HUES48 (cell line): ENCODE data around the gene LRTM1.

Experiments used
- H3K27ac ChIP-seq: one replicate; pipeline ENCODE4 v1.7.0; 2013; ENCODE audit warnings: low read depth, low read length, inconsistent platforms
- H3K27me3 ChIP-seq: 2 replicates; pipeline ENCODE4 v1.6.1; 2013; ENCODE audit warnings: mild to moderate bottlenecking, low read length; ENCODE audit not compliant: control insufficient read depth, insufficient read depth
- H3K36me3 ChIP-seq: 2 replicates; pipeline ENCODE4 v1.6.1; 2013; ENCODE audit warnings: low read length; ENCODE audit not compliant: control insufficient read depth, insufficient read depth
- H3K4me1 ChIP-seq: 2 replicates; pipeline ENCODE4 v1.6.1; 2013; ENCODE audit warnings: mild to moderate bottlenecking, low read length; ENCODE audit not compliant: control insufficient read depth, insufficient read depth
- H3K4me3 ChIP-seq: 2 replicates; pipeline ENCODE4 v1.5.1; 2013; ENCODE audit warnings: mild to moderate bottlenecking, low read depth, low read length
- H3K9ac ChIP-seq: 2 replicates; pipeline ENCODE4 v1.6.1; 2013; ENCODE audit warnings: mild to moderate bottlenecking, low read depth, low read length, moderate library complexity
- H3K9me3 ChIP-seq: 2 replicates; pipeline ENCODE4 v1.6.1; 2013; ENCODE audit warnings: low read length; ENCODE audit not compliant: control insufficient read depth, insufficient read depth

The LRTM1 gene

DNA sequence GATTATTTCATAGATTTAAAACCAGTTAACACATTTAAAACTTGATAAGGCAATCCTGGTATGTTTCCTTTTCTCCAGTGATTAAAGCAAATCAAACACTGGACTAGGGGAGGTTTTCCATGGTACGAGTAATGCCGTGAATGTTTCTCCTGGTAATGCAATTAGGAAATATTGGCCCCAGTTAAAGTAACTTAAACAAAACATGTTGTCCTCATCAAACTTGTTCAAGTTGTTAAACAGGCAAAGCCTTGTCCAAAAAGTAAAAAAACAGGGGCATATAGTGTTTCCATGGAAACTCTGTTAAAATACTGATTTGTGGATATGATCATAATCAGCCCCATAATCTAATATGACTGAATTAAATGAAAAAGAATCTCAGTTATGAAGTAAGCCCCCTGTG, 13.1 kb upstream of the LRTM1 start:
- no peak overlapping the region for H3K27ac ChIP-seq
- H3K4me3 ChIP-seq, result no peak overlapping the region
- no peaks in the 10 kb centered on the region for H3K36me3 ChIP-seq
- no peaks in the 10 kb centered on the region for H3K9me3 ChIP-seq
- no peaks in the 10 kb centered on the region for H3K27me3 ChIP-seq
- H3K9ac ChIP-seq, result no peak overlapping the region
- peaks cover 12% of the 10 kb centered on the region for H3K4me1 ChIP-seq

DNA sequence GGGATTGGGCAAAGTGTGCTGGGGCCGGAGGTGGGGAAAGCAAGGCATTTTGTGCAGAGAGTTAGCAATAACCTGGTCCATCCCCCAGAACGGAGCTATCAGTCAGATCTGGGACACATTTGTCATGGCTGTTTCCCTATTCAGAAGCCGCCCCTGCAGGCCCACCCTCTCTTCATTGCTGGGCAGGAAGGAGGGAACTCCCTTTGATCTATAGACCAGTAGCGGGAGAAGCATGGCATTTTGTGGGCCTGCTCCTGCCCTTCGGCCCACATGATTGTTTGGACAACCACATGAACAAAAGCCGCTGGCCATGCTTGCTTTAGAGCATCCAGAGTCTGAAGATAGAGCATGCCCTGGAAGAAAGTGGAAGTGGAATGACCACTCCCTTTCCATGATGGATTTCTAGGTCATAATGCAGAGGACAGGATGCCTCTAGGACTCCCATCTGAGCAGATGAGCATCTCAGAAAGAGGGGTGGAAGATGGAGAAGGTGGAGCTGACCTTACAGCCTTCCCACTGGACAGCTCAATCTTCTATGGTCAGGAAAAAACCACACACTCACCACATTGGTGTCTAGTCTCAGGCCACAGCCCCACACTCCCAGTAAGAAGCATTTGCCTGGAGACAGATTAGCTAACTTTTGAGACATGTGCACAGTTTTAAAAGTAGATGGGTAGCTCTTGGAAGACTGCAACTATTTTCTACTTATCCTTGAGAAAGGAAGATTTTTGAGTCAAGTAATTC, 11.9 kb upstream of the LRTM1 start:
- Histone ChIP-seq H3K9ac (no peak overlapping the region), H3K27me3 (no peaks in the 10 kb centered on the region), H3K4me3 (no peak overlapping the region), H3K4me1 (peaks cover 12% of the 10 kb centered on the region), H3K9me3 (no peaks in the 10 kb centered on the region), H3K36me3 (no peaks in the 10 kb centered on the region), H3K27ac (no peak overlapping the region)

DNA sequence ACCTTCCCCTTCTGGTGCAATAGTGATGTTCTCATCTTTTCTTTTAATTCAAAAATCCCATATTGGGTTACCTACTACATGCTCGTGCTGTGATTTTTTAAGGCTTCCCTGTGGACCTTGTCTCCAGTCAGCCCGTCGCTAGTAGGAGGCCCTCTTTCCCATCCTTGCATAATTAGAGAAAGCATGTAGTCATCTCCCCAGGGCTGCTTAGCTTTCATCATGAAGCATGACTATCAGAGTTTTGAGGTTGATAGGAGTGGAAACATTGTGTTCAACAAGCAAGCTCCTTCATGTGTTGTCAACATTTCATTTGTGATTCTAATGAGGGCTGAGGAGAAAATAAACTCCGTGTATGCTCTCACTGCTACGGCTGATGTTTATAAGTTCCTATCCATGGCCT, 8.7 kb upstream of the LRTM1 start:
- Histone ChIP-seq H3K9me3 (no peaks in the 10 kb centered on the region), H3K27ac (no peak overlapping the region), H3K36me3 (no peaks in the 10 kb centered on the region), H3K4me1 (peaks cover 12% of the 10 kb centered on the region), H3K4me3 (no peak overlapping the region), H3K27me3 (no peaks in the 10 kb centered on the region), H3K9ac (no peak overlapping the region)

DNA sequence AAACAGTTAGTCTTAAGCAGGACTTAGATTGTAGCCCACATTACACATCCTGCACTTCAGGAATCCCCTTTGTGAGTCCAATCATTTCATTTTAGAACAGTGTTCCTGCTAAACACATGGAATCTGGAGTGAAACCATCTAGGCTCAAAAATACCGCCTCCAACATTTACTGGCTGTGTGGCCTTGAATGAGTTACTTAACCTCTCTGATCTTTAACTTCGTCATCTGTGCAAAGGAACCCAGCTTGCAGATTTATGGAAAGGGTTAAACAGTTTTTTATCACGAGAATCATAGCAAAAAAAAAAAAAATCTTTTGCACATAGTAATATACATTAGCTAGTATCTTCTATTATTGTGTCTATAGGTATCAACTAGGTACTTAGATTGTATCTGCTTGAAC, 8.0 kb upstream of the LRTM1 start:
- Histone ChIP-seq H3K27me3 (no peaks in the 10 kb centered on the region), H3K4me3 (no peak overlapping the region), H3K36me3 (no peaks in the 10 kb centered on the region), H3K9ac (no peak overlapping the region), H3K9me3 (no peaks in the 10 kb centered on the region), H3K27ac (no peak overlapping the region), H3K4me1 (peaks cover 12% of the 10 kb centered on the region)

DNA sequence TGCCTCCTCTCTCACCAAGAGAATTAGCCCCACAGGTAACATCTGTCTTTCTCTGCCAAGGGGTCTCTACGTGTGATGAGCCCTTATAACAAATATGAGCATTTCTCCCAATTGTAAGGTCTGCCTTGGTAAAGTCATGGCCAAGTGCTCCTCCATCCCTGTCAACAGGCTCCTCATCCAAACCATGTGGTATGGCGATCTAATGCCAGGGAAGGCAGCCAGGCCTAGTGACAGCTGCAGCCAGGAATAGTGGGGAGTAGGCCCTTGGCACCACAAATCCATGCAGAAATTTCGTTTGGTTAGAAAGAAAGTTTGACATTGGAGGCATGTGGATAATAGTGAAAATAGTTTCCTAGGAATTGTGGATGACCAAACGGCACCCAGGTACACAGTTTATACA, 4.7 kb upstream of the LRTM1 start:
- no peaks in the 10 kb centered on the region for H3K36me3 ChIP-seq
- H3K9me3 ChIP-seq, result no peaks in the 10 kb centered on the region
- H3K4me3 ChIP-seq, result no peak overlapping the region
- no peak overlapping the region for H3K9ac ChIP-seq
- H3K27me3 ChIP-seq, result no peaks in the 10 kb centered on the region
- H3K27ac ChIP-seq, result no peak overlapping the region
- peaks cover 12% of the 10 kb centered on the region for H3K4me1 ChIP-seq

DNA sequence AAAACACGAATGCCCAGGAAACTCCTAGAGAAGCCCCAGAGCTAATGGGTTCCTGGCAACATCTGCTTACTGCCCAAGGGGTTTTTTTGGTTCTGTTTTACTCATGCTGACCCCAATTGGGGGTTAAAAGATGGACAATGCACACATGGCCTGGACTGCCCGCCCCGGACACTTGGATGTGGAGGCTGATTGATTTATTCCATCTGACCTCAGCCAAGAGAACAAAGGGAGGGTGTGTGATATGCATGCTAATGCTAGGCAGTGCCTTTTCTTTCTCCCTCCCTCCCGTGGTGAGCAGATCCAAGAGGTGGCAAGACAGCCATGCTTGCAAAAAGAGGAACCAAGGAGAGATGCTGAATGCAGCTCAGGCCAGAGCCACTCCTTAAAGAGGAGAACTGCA, 3.3 kb upstream of the LRTM1 start:
- Histone ChIP-seq H3K27ac (no peak overlapping the region), H3K4me3 (no peak overlapping the region), H3K36me3 (no peaks in the 10 kb centered on the region), H3K9me3 (no peaks in the 10 kb centered on the region), H3K27me3 (no peaks in the 10 kb centered on the region), H3K4me1 (peaks cover 3% of the 10 kb centered on the region), H3K9ac (no peak overlapping the region)

DNA sequence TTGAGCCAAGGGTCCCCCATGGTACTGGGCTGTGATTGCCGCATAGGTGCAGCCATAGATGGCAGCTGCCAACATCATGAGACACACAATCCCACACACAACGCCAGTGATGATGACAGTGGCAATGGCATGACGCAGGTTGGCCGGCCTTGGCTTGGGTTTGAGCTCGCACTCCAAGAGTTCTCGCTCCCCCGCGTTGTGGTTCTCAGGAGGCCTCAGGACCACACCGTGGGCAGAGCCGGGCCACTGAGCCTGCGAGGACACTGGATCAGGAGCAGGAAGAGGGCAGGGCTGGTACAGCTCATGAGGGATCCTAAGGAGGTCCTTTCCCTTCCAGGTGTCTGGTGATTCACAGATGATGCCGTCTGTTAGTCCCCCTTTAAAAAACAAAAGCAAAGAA, 9.3 kb downstream of the LRTM1 start:
- Histone ChIP-seq H3K27ac (no peak overlapping the region), H3K4me1 (no peaks in the 10 kb centered on the region), H3K9ac (no peak overlapping the region), H3K9me3 (no peaks in the 10 kb centered on the region), H3K36me3 (no peaks in the 10 kb centered on the region), H3K27me3 (no peaks in the 10 kb centered on the region), H3K4me3 (no peak overlapping the region)

DNA sequence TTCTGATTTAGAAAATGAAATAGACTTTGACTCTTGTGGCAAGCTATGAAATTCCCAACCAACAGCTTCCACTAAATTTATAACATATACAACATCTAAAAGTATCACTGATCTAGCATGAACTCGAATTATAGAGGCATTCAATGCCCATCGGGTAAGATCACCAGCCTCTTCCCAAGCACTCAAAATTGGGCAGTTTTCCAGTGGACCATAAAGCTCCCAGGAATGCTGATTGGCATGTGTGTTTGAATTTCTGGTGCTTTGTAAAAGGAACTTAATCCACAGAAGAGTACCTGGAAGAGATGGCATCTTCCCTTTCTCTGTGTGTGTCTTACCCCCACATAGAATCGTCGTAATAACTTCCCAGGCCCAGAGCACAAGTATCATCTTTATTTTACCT, 10.0 kb downstream of the LRTM1 start:
- H3K4me3 ChIP-seq, result no peak overlapping the region
- no peaks in the 10 kb centered on the region for H3K9me3 ChIP-seq
- no peaks in the 10 kb centered on the region for H3K27me3 ChIP-seq
- H3K27ac ChIP-seq, result no peak overlapping the region
- no peaks in the 10 kb centered on the region for H3K36me3 ChIP-seq
- H3K9ac ChIP-seq, result no peak overlapping the region
- no peaks in the 10 kb centered on the region for H3K4me1 ChIP-seq

DNA sequence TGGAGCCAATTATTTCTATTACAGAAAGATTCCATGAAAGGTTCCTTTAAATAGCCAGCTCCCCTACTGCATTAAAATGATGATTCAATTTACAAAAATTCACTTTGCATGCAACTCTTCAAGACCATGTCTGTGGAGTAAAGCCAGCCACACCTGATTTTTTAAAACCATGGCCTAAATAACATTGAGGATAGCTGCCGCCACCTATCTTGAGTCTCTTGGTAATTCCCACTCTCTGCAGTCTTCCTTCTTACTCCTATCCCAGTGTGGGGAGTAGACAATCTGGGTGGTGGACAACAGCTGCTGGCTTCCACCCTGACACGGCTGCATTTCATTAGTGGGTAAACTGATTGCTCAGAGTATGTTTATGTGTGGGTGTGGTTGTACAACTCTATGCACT, 10.7 kb downstream of the LRTM1 start:
- no peak overlapping the region for H3K4me3 ChIP-seq
- H3K9me3 ChIP-seq, result 0 out of 2 replicates have a peak, but pooled peaks cover under 1% of the 10 kb centered on the region
- H3K27ac ChIP-seq, result no peak overlapping the region
- H3K36me3 ChIP-seq, result no peaks in the 10 kb centered on the region
- no peaks in the 10 kb centered on the region for H3K4me1 ChIP-seq
- H3K27me3 ChIP-seq, result no peaks in the 10 kb centered on the region
- H3K9ac ChIP-seq, result no peak overlapping the region

DNA sequence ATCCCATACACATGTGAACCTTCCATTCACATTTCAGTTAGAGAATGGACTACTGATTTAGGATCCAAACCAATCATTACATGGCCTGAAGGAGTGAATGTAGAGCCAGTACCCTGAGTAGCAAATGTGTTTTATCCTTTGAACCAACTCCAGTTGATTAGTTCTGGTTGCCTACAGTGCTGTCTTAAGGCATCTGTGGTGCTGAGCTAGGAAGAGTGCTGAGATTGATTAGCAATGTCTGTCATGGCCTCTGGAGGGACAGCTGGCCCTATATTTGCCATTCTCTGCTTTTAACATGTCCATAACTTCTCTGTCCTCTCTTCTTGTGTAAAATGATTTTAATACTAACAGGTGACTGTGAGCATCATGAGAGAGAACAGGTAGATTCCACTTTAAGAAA, 11.1 kb downstream of the LRTM1 start:
- Histone ChIP-seq H3K27ac (no peak overlapping the region), H3K27me3 (no peaks in the 10 kb centered on the region)

DNA sequence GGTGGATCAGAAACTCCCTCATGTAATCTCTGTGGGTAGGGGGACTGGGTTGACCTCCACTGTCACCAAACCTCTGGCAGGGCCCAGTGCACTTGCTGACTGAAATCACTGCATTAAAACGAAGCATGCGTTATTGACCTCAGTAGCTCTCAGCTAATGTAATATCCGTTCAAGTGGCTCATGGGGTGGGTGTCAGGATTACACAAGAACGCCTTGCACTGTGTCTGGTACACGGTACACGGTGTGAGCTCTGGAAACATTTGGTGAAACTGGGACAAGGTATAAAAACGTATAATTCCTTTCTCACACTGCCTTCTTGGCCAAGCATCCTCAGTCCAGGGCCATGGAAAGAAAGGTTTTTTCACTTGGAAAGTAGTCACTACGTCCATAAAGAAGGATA, 11.9 kb downstream of the LRTM1 start:
- H3K27me3 ChIP-seq, result no peaks in the 10 kb centered on the region
- H3K4me3 ChIP-seq, result no peak overlapping the region
- H3K36me3 ChIP-seq, result no peaks in the 10 kb centered on the region
- no peak overlapping the region for H3K27ac ChIP-seq
- no peaks in the 10 kb centered on the region for H3K4me1 ChIP-seq
- no peak overlapping the region for H3K9ac ChIP-seq
- H3K9me3 ChIP-seq, result 0 out of 2 replicates have a peak, but pooled peaks cover 4% of the 10 kb centered on the region

More for the DNA sequence above, 11.1 kb downstream of the LRTM1 start:
- Histone ChIP-seq H3K36me3 (no peaks in the 10 kb centered on the region), H3K4me3 (no peak overlapping the region), H3K9ac (no peak overlapping the region), H3K4me1 (no peaks in the 10 kb centered on the region), H3K9me3 (0 out of 2 replicates have a peak, but pooled peaks cover 4% of the 10 kb centered on the region)
